AG09309 (cell line): ENCODE data around the gene HDDC3.

Experiments
- DNase-seq: peaks from one replicate; pipeline ENCODE4 v3.0.0-alpha.2; 2010; ENCODE audit warnings: low read depth
- H3K4me3 ChIP-seq: 2 replicates; pipeline ENCODE4 v1.5.1; 2011; ENCODE audit warnings: mild to moderate bottlenecking, low read depth, low read length, moderate library complexity; ENCODE audit not compliant: control insufficient read depth
- CTCF ChIP-seq: IDR thresholded peaks from 2 replicates; pipeline ENCODE4 v1.5.1; 2011; ENCODE audit warnings: mild to moderate bottlenecking, low read depth, low read length, inconsistent platforms; ENCODE audit not compliant: insufficient read depth, control insufficient read depth; ENCODE audit errors: missing control alignments

The HDDC3 gene

GRCh38 chr15:90918034-90918788, 14.1 kb downstream of the HDDC3 start:
- H3K4me3 ChIP-seq = no peak overlapping the region
- no peak for TF ChIP-seq CTCF
- no peak for DNase-seq

DNA sequence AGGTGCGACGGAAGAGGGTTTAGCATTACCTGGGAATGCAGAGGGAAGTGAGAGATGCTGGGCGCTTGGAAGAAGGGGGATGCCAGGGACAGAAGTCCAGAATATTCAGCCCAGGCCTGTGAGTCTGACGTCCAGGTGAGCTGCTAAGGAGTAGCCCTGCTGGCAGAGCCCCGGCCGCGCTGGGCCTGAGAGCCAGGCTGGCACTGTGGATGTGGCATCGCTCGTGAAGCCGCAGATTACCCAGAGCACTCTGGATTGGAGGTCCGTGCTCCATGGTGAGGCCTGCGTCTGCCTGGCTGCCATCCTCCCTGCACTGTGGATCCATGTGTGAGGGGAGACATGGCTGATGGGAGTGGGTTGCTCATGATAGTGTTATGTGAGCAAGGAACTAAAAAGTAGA, 14.8 kb downstream of the HDDC3 start:
- TF ChIP-seq CTCF = no peak
- no peak for DNase-seq
- no peak overlapping the region for H3K4me3 ChIP-seq

DNA sequence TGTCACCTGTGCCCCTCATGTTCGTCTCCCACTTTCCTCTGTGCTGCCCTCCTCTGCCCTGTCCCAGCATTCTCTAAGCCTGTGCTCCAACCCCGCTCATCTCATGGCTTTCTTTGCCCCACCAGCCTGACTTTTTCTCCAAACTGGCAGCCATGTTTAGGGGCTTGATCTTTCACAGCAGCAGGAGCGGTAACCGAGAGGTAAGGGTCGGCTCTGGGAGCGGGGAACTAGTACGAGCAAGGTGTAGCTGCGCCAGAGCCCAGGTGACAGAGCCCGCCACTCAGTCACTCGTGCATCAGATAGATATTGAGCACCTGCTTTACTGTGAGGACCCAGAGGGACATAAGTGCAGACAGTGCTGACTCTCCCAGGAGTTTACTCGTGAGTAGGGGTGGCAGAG, 15.9 kb downstream of the HDDC3 start:
- TF ChIP-seq CTCF = no peak
- no peak for DNase-seq
- H3K4me3 ChIP-seq = no peak overlapping the region

DNA sequence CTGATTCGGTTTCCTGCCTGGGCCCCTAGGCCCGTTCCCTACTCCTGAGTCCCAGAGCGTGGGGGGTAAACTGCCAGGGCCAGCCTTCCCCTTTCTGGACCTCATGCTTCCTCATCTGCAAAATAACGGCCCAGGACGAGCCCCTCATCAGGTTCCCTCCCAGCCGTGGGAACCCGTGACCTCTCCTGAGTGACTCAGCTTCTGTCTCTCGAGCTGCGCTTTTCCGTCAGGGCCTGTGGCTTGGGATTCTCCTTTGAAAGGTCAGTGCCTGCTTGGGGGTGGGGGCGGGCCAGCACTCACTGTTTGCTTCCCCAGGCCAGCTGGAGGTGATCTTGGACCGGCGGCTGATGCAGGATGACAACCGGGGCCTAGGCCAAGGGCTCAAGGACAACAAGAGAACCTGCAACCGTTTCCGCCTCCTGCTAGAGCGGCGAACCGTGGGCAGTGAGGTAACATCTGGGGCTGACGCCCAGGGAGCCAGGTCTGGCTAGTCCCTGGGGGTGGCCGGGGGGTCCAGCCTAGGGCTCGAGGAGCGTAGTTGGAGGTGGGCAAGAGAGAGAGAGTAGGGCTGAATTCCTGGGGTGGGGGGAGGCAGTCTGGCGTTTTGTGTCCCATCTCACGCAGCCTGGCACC, 16.4 kb downstream of the HDDC3 start:
- H3K4me3 ChIP-seq = no peak overlapping the region
- TF ChIP-seq CTCF = no peak
- no peak for DNase-seq

DNA sequence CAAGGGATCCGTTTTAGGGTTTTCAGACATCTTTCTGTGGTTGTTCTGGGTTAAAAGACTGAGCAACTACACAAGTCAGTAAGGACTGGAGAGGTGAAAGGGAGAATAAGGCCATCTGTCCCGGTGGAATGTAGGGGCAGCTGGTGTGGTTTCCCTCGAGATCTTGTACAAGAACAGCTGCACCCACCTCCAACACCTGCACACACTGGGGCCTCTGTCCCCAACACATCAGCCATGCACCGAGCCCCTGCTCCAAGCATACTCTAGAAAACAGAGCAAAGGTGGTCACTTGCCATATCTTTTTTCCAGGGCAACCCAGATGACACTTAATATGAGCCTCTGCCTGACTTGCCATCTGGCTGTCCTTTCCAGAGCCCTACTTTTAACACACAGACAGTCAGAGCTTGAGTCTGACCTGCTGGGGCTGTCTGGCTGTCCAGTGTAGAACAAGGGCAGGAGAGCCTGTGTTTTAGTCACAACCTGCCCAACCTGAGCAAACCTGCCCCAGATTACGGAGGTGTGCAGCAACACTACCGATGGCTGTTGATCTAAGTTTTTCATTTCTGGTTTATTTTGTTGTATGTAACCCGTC, 17.0 kb downstream of the HDDC3 start:
- no peak overlapping the region for H3K4me3 ChIP-seq
- DNase-seq = no peak
- TF ChIP-seq CTCF = no peak

GRCh38 chr15:90914305-90915080, 17.9 kb downstream of the HDDC3 start:
- no peak overlapping the region for H3K4me3 ChIP-seq
- no peak for DNase-seq
- TF ChIP-seq CTCF = no peak
